Activated CD8-positive, alpha-beta memory T cell treated with anti-CD3 and anti-CD28 coated beads, Interleukin-2, amount 50 U/mL, for 24 hours (primary cell): Measurements from ENCODE around the gene TJP1.

Source experiments
- DNase-seq: peaks from one replicate; pipeline ENCODE4 v3.0.0-alpha.2; 2020; ENCODE audit errors: extremely low read depth

TJP1 gene

GRCh38 chr15:29822100-29822683, at the start of gene TJP1:
TSS of gene TJP1 (minus strand) at chr15:29822468. CDS start at chr15:29822028, 440 bp downstream.
- DNase-seq, result no peak

- no peak for DNase-seq
Observed at GRCh38 chr15:29871401-29871800, 49.1 kb upstream of the TJP1 start.

- DNase-seq, result no peak
Observed at GRCh38 chr15:29870495-29871151, 48.4 kb upstream of the TJP1 start.

- DNase-seq, result no peak
Observed at GRCh38 chr15:29867241-29868000, 45.2 kb upstream of the TJP1 start.

- no peak for DNase-seq
Observed at GRCh38 chr15:29866337-29866736, 44.1 kb upstream of the TJP1 start.

GRCh38 chr15:29864501-29864900, 42.2 kb upstream of the TJP1 start:
- DNase-seq, result no peak

GRCh38 chr15:29863438-29863837, 41.2 kb upstream of the TJP1 start:
- DNase-seq, result no peak

- no peak for DNase-seq
Observed at GRCh38 chr15:29862271-29862670, 40.0 kb upstream of the TJP1 start.

- no peak for DNase-seq
Observed at GRCh38 chr15:29860872-29861271, 38.6 kb upstream of the TJP1 start.

GRCh38 chr15:29859973-29860715, 37.9 kb upstream of the TJP1 start:
- no peak for DNase-seq

- DNase-seq, result no peak
Observed at GRCh38 chr15:29859293-29859692, 37.0 kb upstream of the TJP1 start.

GRCh38 chr15:29857221-29857789, 35.0 kb upstream of the TJP1 start:
- no peak for DNase-seq

- no peak for DNase-seq
Observed at GRCh38 chr15:29854413-29854812, 32.1 kb upstream of the TJP1 start.

GRCh38 chr15:29853211-29853987, 31.1 kb upstream of the TJP1 start:
- DNase-seq, result no peak

GRCh38 chr15:29852201-29852600, 29.9 kb upstream of the TJP1 start:
- DNase-seq, result no peak

GRCh38 chr15:29849716-29850115, 27.4 kb upstream of the TJP1 start:
- DNase-seq, result no peak

GRCh38 chr15:29849218-29849617, 26.9 kb upstream of the TJP1 start:
- no peak for DNase-seq

- DNase-seq, result no peak
Observed at GRCh38 chr15:29844290-29844903, 22.1 kb upstream of the TJP1 start.

GRCh38 chr15:29842290-29842689, 20.0 kb upstream of the TJP1 start:
- no peak for DNase-seq

GRCh38 chr15:29840926-29841325, 18.7 kb upstream of the TJP1 start:
- no peak for DNase-seq

GRCh38 chr15:29840054-29840453, 17.8 kb upstream of the TJP1 start:
- DNase-seq, result no peak
